Sigmoid colon (tissue), 4 donors: ENCODE results near the gene LEPROT.

Experiments used
- CTCF ChIP-seq, 4 experiments: fragments of 450-650 bp in 3 of 4; fragments of 200-600 bp in 1 of 4; IDR thresholded peaks; one replicate each; pipeline ENCODE4 v1.5.1; 2016 to 2019; ENCODE audit warnings: antibody characterized with exemption in 4 of 4, mild to moderate bottlenecking in 3 of 4, moderate library complexity in 2 of 4
- EP300 ChIP-seq, 4 donors: sonication (generic); formaldehyde crosslinking; IDR thresholded peaks; one replicate each; pipeline ENCODE4 v1.6.1; 2017; ENCODE audit warnings: antibody characterized with exemption in 4 of 4

GRCh38 chr1:65404941-65405340 lies 15.5 kb upstream of the LEPROT start:
- TF ChIP-seq EP300 (IDR thresholded peaks at IDR 0.05) = no peak
- no peak for TF ChIP-seq CTCF (IDR thresholded peaks at IDR 0.05)
